Inflammatory macrophage treated with lipopolysaccharide for 1 hour (primary cell): ENCODE data around the gene FOXN1.
"Not testable (repeated sequence)": the region's sequence is repeated elsewhere in the genome, so short reads cannot be mapped to it uniquely, and the experiment has no call there.

Experiments
- DNase-seq, 2 donors: peaks; one replicate each; pipeline ENCODE4 v3.0.0-alpha.2; 2020 to 2022

The FOXN1 gene

GRCh38 chr17:28549236-28550132 lies 43.3 kb downstream of the FOXN1 start:
- peak; percentile 67 to 88 for DNase-seq

- DNase-seq: no peak
Measured at GRCh38 chr17:28550858-28551257, 44.7 kb downstream of the FOXN1 start.

- DNase-seq: no peak
Measured at GRCh38 chr17:28551421-28552175, 45.5 kb downstream of the FOXN1 start.

- DNase-seq: peak; percentile 64 to 82
Measured at GRCh38 chr17:28552176-28552999, 46.2 kb downstream of the FOXN1 start, which contains the start of gene UNC119. Gene UNC119, minus strand, starts transcription at chr17:28552624. Its CDS starts 67 bp downstream, at chr17:28552557.

GRCh38 chr17:28553000-28553505 lies 46.9 kb downstream of the FOXN1 start:
- DNase-seq: no peak

GRCh38 chr17:28554565-28554964 lies 48.4 kb downstream of the FOXN1 start:
- DNase-seq: no peak

- no peak for DNase-seq
Measured at GRCh38 chr17:28555022-28555421, 48.9 kb downstream of the FOXN1 start.

- no peak for DNase-seq
Measured at GRCh38 chr17:28563475-28563874, 57.3 kb downstream of the FOXN1 start.

GRCh38 chr17:28567604-28568003 lies 61.5 kb downstream of the FOXN1 start:
- peak; percentile 60 to 65 for DNase-seq

- DNase-seq: no peak
Measured at GRCh38 chr17:28569446-28569845, 63.3 kb downstream of the FOXN1 start.

GRCh38 chr17:28570716-28571360 lies 64.7 kb downstream of the FOXN1 start:
- no peak for DNase-seq

- peak; percentile 91 to 95 for DNase-seq
Measured at GRCh38 chr17:28571361-28572122, 65.4 kb downstream of the FOXN1 start, which contains the start of gene PIGS. Gene PIGS, minus strand, starts transcription at chr17:28571524. Its CDS starts 28 bp downstream, at chr17:28571496.

GRCh38 chr17:28572259-28573039 lies 66.3 kb downstream of the FOXN1 start:
- no peak for DNase-seq

GRCh38 chr17:28573040-28573380 lies 66.9 kb downstream of the FOXN1 start:
- DNase-seq: no peak

GRCh38 chr17:28573521-28573920 lies 67.4 kb downstream of the FOXN1 start:
- DNase-seq: no peak

- no peak for DNase-seq
Measured at GRCh38 chr17:28573966-28574480, 67.9 kb downstream of the FOXN1 start.

GRCh38 chr17:28574526-28574925 lies 68.4 kb downstream of the FOXN1 start:
- no peak for DNase-seq

GRCh38 chr17:28575126-28575795 lies 69.1 kb downstream of the FOXN1 start:
- no peak for DNase-seq

GRCh38 chr17:28576016-28576415 lies 69.9 kb downstream of the FOXN1 start:
- not testable (repeated sequence) for DNase-seq
